GM23248 (cell line): Measurements from ENCODE around the gene GPR162.

Source experiments
- EZH2 ChIP-seq: fragments of 200-600 bp; sonication (generic); IDR thresholded peaks from 2 replicates; pipeline ENCODE4 v1.6.1; 2018; ENCODE audit warnings: antibody characterized with exemption, mild to moderate bottlenecking; ENCODE audit not compliant: insufficient read depth, poor library complexity, severe bottlenecking
- EZH2phosphoT487 ChIP-seq: fragments of 200-600 bp; sonication (generic); IDR thresholded peaks from 2 replicates; pipeline ENCODE4 v1.6.1; 2018; ENCODE audit warnings: antibody characterized with exemption, moderate library complexity, mild to moderate bottlenecking, low read depth; ENCODE audit not compliant: insufficient read depth

DNA sequence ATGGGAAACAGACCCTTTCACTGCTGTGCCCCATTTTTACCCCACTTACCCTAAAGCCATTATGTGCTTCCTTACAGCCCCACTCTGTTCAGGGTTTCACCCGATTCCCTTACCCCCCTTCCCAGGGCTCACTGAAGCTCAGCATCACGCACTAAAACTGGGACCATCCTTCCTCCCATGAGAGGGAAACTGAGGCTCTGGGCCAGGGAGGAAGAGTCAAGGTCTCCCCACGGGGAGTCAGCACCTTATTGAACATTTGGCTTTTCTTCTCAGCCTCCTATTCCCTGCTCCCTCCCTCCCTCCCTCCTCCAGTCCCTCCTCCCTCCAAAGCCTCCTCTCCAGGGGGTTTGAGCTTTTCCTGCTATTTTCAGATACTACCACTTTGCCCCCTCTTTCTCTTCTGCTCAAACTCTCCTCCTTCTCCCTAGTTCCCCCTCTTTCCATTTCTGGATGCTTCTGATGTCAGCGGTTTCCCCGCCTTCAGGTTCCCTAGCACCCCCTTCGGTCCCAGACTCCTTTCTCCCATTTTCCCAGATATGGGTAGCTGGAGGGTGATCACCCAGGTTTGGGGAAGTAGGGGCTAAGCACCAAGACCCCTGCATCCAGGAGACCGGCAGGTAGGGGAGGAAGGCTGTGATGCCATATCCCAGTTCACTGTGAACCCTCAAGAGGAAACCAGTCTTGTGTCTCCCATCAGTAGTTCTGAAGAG lies 960 bp downstream of the GPR162 start:
- TF ChIP-seq EZH2 (no peak), EZH2phosphoT487 (no peak)
